GM23338 (cell line): ENCODE data around the gene TMC3. TPM values are rescaled to one million over a fixed set of nuclear protein-coding genes. Genes with fewer than 3 reads are reported as not detected.

Experiments used
- ATAC-seq: fragments of 200-7000 bp; cut with Tn5 transposase; 3 replicates; pipeline ENCODE4 v1.9.1; 2020
- DNase-seq: peaks from one replicate; pipeline ENCODE4 v3.0.0-alpha.2; 2015; ENCODE audit warnings: low spot score
- H2AFZ ChIP-seq: fragments of 200-600 bp; sonication (generic); 2 replicates; pipeline ENCODE4 v1.8.0; 2016; ENCODE audit warnings: antibody characterized with exemption, mild to moderate bottlenecking, moderate library complexity
- H3F3A ChIP-seq: fragments of 200-600 bp; sonication (generic); replicated peaks from 2 replicates; pipeline ENCODE4 v1.8.0; 2017; ENCODE audit warnings: antibody characterized with exemption, mixed run types, low read depth
- H3K27ac ChIP-seq: fragments of 200-600 bp; sonication (generic); 2 replicates; pipeline ENCODE4 v1.6.1; 2016; ENCODE audit warnings: low read depth
- H3K27me3 ChIP-seq: fragments of 200-600 bp; sonication (generic); 2 replicates; pipeline ENCODE4 v1.8.0; 2016; ENCODE audit warnings: mild to moderate bottlenecking, mixed run types, moderate library complexity; ENCODE audit not compliant: insufficient read depth
- H3K36me3 ChIP-seq: fragments of 200-600 bp; sonication (generic); 2 replicates; pipeline ENCODE4 v1.8.0; 2016; ENCODE audit warnings: mild to moderate bottlenecking; ENCODE audit not compliant: insufficient read depth
- H3K4me1 ChIP-seq: fragments of 200-600 bp; sonication (generic); 2 replicates; pipeline ENCODE4 v1.8.0; 2016; ENCODE audit warnings: mild to moderate bottlenecking, moderate library complexity; ENCODE audit not compliant: insufficient read depth
- H3K4me2 ChIP-seq: fragments of 200-600 bp; sonication (generic); 2 replicates; pipeline ENCODE4 v1.7.1; 2017; ENCODE audit warnings: mixed run types
- H3K4me3 ChIP-seq: fragments of 200-600 bp; sonication (generic); 2 replicates; pipeline ENCODE4 v1.6.1; 2016; ENCODE audit warnings: mixed run types
- H3K79me2 ChIP-seq: fragments of 200-600 bp; sonication (generic); replicated peaks from 2 replicates; pipeline ENCODE4 v1.8.0; 2017; ENCODE audit warnings: mild to moderate bottlenecking; ENCODE audit not compliant: insufficient read depth
- H3K9me2 ChIP-seq: fragments of 200-600 bp; sonication (generic); 2 replicates; pipeline ENCODE4 v1.8.0; 2017; ENCODE audit not compliant: insufficient read depth
- H4K20me1 ChIP-seq: fragments of 200-600 bp; sonication (generic); replicated peaks from 2 replicates; pipeline ENCODE4 v1.8.0; 2017; ENCODE audit warnings: mild to moderate bottlenecking; ENCODE audit not compliant: insufficient read depth
- H3K27ac Mint-ChIP-seq: 2 replicates; pipeline ENCODE4 v1.8.0; 2020; ENCODE audit warnings: inconsistent platforms, mild to moderate bottlenecking, moderate library complexity, mixed read lengths
- H3K27me3 Mint-ChIP-seq: 3 replicates; pipeline ENCODE4 v1.8.0; 2022; ENCODE audit warnings: low read depth, mild to moderate bottlenecking, moderate library complexity, mixed read lengths, inconsistent platforms; ENCODE audit not compliant: insufficient read depth, poor library complexity
- H3K36me3 Mint-ChIP-seq: 3 replicates; pipeline ENCODE4 v1.8.0; 2021; ENCODE audit warnings: low read depth, mild to moderate bottlenecking, inconsistent platforms, moderate library complexity, mixed read lengths
- H3K4me1 Mint-ChIP-seq: 3 replicates; pipeline ENCODE4 v1.8.0; 2020; ENCODE audit warnings: mild to moderate bottlenecking, inconsistent platforms, mixed read lengths
- H3K4me3 Mint-ChIP-seq: 3 replicates; pipeline ENCODE4 v1.8.0; 2021; ENCODE audit warnings: moderate library complexity, mild to moderate bottlenecking, inconsistent platforms, mixed read lengths
- H3K9me3 Mint-ChIP-seq: 3 replicates; pipeline ENCODE4 v1.8.0; 2020; ENCODE audit warnings: moderate library complexity, mild to moderate bottlenecking, inconsistent platforms, mixed read lengths
- CTCF ChIP-seq, 2 experiments: fragments of 200-600 bp in 1 of 2; sonication (generic) in 1 of 2; conservative IDR thresholded peaks; 2 replicates each; pipeline versions ENCODE4 v1.5.1 to v1.6.1; 2016 to 2017; ENCODE audit warnings: antibody characterized with exemption in 2 of 2, low read depth in 2 of 2, mild to moderate bottlenecking in 2 of 2, moderate library complexity in 1 of 2
- ETS1 ChIP-seq: IDR thresholded peaks from 2 replicates; pipeline ENCODE4 v1.6.1; 2016; ENCODE audit warnings: antibody characterized with exemption
- EZH2 ChIP-seq: fragments of 200-600 bp; sonication (generic); IDR thresholded peaks from one replicate; pipeline ENCODE4 v1.8.0; 2017; ENCODE audit warnings: antibody characterized with exemption, mild to moderate bottlenecking, low read depth; ENCODE audit not compliant: unreplicated experiment
- EZH2phosphoT487 ChIP-seq: fragments of 200-600 bp; sonication (generic); IDR thresholded peaks from one replicate; pipeline ENCODE4 v1.8.1; 2018; ENCODE audit warnings: antibody characterized with exemption; ENCODE audit not compliant: unreplicated experiment
- JUNB ChIP-seq: IDR thresholded peaks from one replicate; pipeline ENCODE4 v1.6.1; 2016; ENCODE audit warnings: antibody characterized with exemption; ENCODE audit not compliant: unreplicated experiment
- NANOG ChIP-seq: IDR thresholded peaks from 2 replicates; pipeline ENCODE4 v1.6.1; 2016; ENCODE audit warnings: antibody characterized with exemption, borderline replicate concordance
- REST ChIP-seq: IDR thresholded peaks from one replicate; pipeline ENCODE4 v1.6.1; 2018; ENCODE audit warnings: antibody characterized with exemption; ENCODE audit not compliant: unreplicated experiment
- STAT1 ChIP-seq: IDR thresholded peaks from one replicate; pipeline ENCODE4 v1.6.1; 2016; ENCODE audit warnings: antibody characterized with exemption; ENCODE audit not compliant: unreplicated experiment
- ZNF114 ChIP-seq: fragments of 250-450 bp; sonication (Bioruptor Pico); IDR thresholded peaks from 2 replicates; pipeline ENCODE4 v1.5.0; 2020; ENCODE audit warnings: mild to moderate bottlenecking, moderate library complexity
- ZNF331 ChIP-seq: fragments of 250-450 bp; sonication (Bioruptor Pico); IDR thresholded peaks from 2 replicates; pipeline ENCODE4 v1.5.0; 2020; ENCODE audit warnings: low read depth, mild to moderate bottlenecking, moderate library complexity
- ZNF462 ChIP-seq: fragments of 250-450 bp; sonication (Bioruptor Pico); IDR thresholded peaks from 2 replicates; pipeline ENCODE4 v1.5.0; 2020; ENCODE audit warnings: mild to moderate bottlenecking, moderate library complexity
- polyA plus RNA-seq: library from polyadenylated mRNA; unstranded; fragments of >200 nt; fragmentation: Nextera tagmentation; extraction: Ambion mirVana; gene quantifications from 2 replicates; pipeline ENCODE4 v1.2.1, GENCODE V29; 2016
- total RNA-seq: library from RNA; depleted of rRNA; stranded (reverse); fragments of >200 nt; shearing (Covaris generic); gene quantifications from 2 replicates; pipeline ENCODE4 v1.2.3, GENCODE V29; 2014

TMC3 gene
- total and polyA plus RNA-seq, 2 experiments from 2014 or later: 0.10 TPM; not detected in 1

- Mint-ChIP-seq H3K27ac (no peak overlapping the region), H3K4me1 (peaks cover 35% of the 10 kb centered on the region), H3K36me3 (no peaks in the 10 kb centered on the region), H3K4me3 (no peak overlapping the region), H3K27me3 (peaks cover 8% of the 10 kb centered on the region), H3K9me3 (no peaks in the 10 kb centered on the region)
- no peak overlapping the region for H3K4me3 ChIP-seq
- H3K9me2 ChIP-seq: no peaks in the 10 kb centered on the region
- H3K36me3 ChIP-seq: no peaks in the 10 kb centered on the region
- no peaks in the 10 kb centered on the region for H3K27me3 ChIP-seq
- no peaks in the 10 kb centered on the region for H3F3A ChIP-seq
- ATAC-seq: no peak
- H3K4me2 ChIP-seq: no peak overlapping the region
- DNase-seq: no peak
- 0 out of 2 replicates have a peak, but pooled peaks cover 3% of the 10 kb centered on the region for H3K4me1 ChIP-seq
- TF ChIP-seq EZH2: no peak
- TF ChIP-seq ZNF114 (CRISPR knock-in tag): no peak
- no peak for TF ChIP-seq ZNF462 (CRISPR knock-in tag)
- TF ChIP-seq CTCF (conservative IDR thresholded peaks at IDR 0.05; ENCODE audit: low read depth in 2 of 2): no peak
- TF ChIP-seq REST: no peak
- TF ChIP-seq STAT1: no peak
- no peak for TF ChIP-seq NANOG
- TF ChIP-seq JUNB: no peak
- no peak for TF ChIP-seq ZNF331
- no peak for TF ChIP-seq ETS1
- TF ChIP-seq EZH2phosphoT487: no peak
- H3K79me2 ChIP-seq: no peaks in the 10 kb centered on the region
- H4K20me1 ChIP-seq: no peaks in the 10 kb centered on the region
- no peak overlapping the region for H2AFZ ChIP-seq
- no peak overlapping the region for H3K27ac ChIP-seq
These were observed 76.1 kb downstream of the TMC3 start for GRCh38 chr15:81297603-81298575.
